ENCODE results near the gene IGSF21. TPM values are rescaled to one million over a fixed set of nuclear protein-coding genes. Genes with fewer than 3 reads are reported as not detected.
"Not testable (repeated sequence)": the region's sequence is repeated elsewhere in the genome, so short reads cannot be mapped to it uniquely, and the experiment has no call there.

Gene IGSF21
- polyA plus RNA-seq, 12 donors: 0.09 to 0.70 (median 0.38) TPM; not detected in 3

DNA sequence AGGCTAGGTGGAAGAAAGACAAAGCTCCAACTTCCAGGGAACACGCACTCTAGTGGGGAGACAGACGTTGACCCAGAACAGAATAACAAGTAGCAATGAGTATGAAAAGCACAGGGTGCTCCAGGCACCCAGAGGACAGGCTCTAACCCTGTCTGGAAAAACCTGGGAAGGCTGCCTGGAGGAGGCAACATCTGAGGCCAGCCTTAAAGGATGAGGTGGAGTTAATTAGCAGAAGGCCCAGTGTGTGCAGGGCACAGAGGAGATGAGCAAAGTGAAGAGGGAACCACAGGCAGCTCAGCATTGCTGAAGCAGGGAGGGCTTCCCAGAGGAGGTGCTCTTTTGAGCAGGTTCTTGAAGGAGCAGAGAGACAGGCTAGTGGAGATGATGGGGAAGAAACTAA is 246.4 kb downstream of the IGSF21 start:
- DNase-seq: no peak

GRCh38 chr1:18354612-18355011 is 247.0 kb downstream of the IGSF21 start:
- DNase-seq: no peak

- no peak for DNase-seq
Observed at GRCh38 chr1:18357622-18358230, 250.1 kb downstream of the IGSF21 start.

- DNase-seq: no peak
Observed at GRCh38 chr1:18358600-18358999, 251.0 kb downstream of the IGSF21 start.

DNA sequence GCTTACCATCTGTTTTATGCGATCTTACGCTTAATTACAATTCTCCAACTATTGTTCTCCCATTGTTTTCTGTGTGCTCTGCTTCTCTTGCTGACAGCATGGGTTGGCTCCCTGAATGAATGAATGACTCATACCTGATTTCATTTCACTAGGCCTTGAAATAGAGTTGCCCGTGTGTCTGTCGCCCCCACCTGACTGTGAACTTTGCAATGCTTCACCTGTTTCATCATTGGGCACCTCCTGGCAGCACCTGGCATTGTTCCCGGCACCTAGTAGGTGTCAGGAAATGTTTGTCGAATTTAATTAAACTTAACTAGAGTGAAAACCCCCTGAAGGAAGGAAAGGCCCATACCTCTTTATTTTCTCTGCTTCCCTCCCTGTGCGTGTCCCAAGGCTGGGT is 252.7 kb downstream of the IGSF21 start:
- DNase-seq: no peak

- no peak for DNase-seq
Observed at GRCh38 chr1:18362150-18362549, 254.6 kb downstream of the IGSF21 start.

DNA sequence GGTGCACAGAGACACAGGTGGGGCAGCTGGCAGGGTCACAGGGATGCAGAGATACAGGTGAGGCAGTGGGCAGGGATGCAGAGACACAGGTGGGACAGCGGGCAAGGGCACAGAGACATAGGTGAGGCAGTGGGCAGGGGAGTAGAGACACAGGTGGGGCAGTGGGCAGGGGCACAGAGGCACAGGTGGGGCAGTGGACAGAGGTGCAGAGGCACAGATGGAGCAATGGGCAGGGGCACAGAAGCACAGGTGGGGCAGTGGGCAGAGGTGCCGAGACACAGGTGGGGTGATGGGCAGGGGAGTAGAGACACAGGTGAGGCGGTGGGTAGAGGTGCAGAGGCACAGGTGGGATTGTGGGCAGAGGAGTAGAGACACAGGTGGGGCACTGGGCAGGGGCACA is 255.8 kb downstream of the IGSF21 start:
- no peak for DNase-seq

GRCh38 chr1:18365099-18365705 is 257.6 kb downstream of the IGSF21 start:
- no peak for DNase-seq

- DNase-seq: not testable (repeated sequence)
Observed at GRCh38 chr1:18372505-18372904, 264.9 kb downstream of the IGSF21 start.

GRCh38 chr1:18373151-18373550 is 265.6 kb downstream of the IGSF21 start:
- no peak for DNase-seq

DNA sequence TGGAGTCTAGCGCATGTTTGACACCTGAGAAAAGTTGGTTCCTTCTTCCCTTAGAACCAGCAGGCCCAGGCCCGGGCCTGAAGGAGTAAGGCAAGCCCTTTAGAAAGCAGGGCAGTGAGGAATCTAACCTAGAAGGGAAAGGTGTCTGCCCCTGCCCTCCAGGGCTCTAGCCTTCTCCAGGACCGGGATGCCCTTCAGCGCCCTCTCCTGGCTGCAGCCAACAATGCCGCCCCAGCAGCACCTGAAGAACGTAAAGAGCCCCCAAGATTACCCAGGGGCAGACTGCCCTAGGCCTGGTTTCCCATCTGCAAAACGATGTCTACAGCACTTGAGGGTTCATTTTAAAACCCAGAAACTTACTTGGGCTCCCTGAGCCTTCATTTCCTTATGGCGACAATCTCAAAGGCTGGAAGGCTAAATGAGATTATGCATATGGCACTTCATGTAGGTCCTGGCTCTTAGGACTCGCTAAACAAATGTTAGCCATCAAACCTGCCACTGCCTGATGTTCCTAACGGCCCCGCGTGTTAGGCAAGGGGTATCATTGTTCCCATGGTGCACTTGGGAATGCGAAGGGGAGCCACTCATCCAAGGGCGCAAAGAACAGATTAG is 266.4 kb downstream of the IGSF21 start:
- DNase-seq: no peak

GRCh38 chr1:18376661-18377060 is 269.1 kb downstream of the IGSF21 start:
- DNase-seq: no peak

- DNase-seq: no peak
Observed at GRCh38 chr1:18380288-18380687, 272.7 kb downstream of the IGSF21 start.

GRCh38 chr1:18384059-18384458 is 276.5 kb downstream of the IGSF21 start:
- DNase-seq: no peak

DNA sequence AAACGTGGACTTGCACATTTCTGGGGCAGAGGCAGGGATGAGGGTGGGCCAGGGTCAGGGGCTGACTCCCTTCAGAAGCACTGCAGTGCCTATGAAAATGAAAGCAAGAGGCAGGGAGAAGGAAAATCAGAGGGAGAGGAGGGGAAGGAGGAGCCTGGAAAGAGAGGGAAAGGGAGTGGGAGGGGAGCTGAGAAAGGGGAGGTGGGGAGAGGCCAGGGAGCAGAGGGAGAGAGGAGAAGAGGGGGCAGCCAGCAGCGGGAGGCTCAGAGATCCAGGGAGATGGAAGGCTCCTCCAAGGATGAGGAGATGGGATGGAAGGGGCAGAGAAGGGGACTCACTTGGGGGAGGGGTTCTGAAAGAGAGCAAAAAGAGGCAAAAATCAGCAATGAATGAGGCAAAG is 276.9 kb downstream of the IGSF21 start:
- peak; percentile 50 for DNase-seq

DNA sequence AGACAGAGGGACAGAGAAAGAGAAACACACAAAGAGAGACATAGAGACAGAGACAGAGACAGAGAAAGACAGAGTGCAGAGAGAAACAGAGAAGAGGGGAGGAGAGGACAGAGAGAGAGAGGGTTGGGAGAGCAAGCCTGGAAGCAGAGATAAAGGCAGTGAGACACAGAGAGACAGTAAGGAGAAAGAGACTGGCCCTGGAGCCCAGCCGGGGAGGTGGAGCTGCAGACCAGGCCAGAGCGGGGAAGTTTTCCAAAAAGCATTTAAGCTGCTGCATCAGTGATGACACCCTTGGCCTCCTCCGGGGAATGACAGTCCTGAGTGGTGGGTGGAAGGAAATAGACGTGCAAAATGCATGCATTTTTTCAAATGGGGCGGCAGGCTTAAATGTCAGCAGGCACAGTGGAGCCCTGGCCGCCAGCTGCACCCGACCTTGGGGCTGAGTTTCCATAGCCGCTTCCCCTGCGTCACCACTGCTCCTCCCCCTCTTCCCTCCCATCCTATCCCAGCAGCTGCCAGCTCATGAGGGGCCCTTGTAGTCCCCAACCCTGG is 277.7 kb downstream of the IGSF21 start:
- DNase-seq: peak; percentile 88

DNA sequence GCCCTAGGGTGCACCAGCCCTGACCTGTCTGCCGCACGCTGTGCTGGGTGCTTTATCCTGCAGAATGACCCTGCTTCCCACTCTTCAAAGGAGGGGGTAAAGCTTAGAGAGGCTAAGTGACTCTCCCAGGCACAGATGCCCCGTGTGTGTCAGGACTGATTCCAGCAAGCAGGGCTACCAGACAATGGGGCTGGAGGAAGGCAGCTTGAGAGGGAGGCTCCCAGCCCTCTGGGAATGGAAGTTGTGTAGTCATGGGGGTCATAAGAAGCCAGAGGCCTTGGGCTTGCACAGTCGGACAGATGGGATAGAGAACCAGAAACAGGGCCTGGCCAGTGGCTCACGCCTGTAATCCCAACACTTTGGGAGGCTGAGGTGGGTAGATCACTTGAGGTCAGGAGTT is 279.0 kb downstream of the IGSF21 start:
- no peak for DNase-seq

GRCh38 chr1:18387307-18387706 is 279.7 kb downstream of the IGSF21 start:
- no peak for DNase-seq

DNA sequence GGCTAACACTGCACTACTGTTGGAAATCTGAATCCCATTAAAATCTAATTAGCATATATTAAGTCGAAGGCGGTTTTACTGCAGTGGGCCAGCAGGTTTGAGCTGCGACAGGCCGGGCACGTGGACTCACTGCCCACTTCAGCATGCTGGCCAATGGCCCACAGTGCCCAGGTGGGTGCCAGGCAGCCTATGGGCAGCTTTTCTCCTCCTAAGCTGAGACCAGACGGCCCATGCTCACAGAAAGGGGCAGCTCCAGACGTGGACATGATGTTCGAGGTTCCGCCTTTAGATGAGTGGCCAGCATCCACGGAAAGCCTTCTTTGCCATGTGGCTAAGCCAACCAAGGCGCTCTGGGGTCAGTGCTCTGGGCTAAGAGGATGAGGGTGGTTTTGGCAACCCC is 283.4 kb downstream of the IGSF21 start:
- no peak for DNase-seq

DNA sequence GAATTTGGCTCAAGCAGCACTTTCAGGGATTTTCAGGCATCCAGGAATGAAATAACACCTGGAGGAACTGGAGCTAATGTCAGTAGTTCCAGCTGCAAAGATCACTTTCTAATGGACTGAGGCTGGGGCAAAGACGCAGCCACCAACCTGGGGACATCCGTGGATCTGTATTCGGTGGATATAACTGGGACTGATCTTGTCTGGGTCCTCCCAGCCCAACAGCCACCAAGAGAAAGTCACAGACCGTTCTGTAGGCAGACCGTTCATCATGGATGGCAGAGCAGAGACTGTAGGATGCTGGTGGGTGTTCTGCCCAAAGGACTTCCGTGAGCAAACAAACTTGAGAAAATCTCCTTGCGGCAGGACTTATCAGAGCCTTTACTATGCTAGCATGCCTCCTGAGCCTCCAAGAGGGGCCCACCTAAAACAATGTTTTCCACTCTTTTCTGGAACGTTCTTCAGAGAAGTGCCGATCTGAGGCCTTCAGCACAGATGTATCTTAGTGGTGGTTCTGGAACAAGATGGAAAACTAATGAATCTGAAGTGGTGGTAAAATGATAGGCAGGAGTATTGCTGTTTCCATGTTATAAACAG is 287.1 kb downstream of the IGSF21 start:
- DNase-seq: no peak

GRCh38 chr1:18396247-18396980 is 288.8 kb downstream of the IGSF21 start:
- no peak for DNase-seq

- no peak for DNase-seq
Observed at GRCh38 chr1:18397641-18398040, 290.0 kb downstream of the IGSF21 start.
